Neural progenitor cell (in vitro differentiated cells): ENCODE results near the gene GPC4.

Experiments
- EZH2 ChIP-seq: fragments of 200-600 bp; sonication (generic); IDR thresholded peaks from 2 replicates; pipeline ENCODE4 v1.6.1; 2017; ENCODE audit warnings: antibody characterized with exemption, mild to moderate bottlenecking, moderate library complexity
- EZH2phosphoT487 ChIP-seq: fragments of 200-600 bp; sonication (generic); IDR thresholded peaks from 2 replicates; pipeline ENCODE4 v1.6.1; 2017; ENCODE audit warnings: antibody characterized with exemption
- TF ChIP-seq, protein P1 (sequence below): fragments of 200-600 bp; sonication (generic); IDR thresholded peaks from 2 replicates; pipeline ENCODE4 v1.5.1; 2017; ENCODE audit warnings: antibody characterized with exemption, mild to moderate bottlenecking

- TF ChIP-seq, protein P1, sequence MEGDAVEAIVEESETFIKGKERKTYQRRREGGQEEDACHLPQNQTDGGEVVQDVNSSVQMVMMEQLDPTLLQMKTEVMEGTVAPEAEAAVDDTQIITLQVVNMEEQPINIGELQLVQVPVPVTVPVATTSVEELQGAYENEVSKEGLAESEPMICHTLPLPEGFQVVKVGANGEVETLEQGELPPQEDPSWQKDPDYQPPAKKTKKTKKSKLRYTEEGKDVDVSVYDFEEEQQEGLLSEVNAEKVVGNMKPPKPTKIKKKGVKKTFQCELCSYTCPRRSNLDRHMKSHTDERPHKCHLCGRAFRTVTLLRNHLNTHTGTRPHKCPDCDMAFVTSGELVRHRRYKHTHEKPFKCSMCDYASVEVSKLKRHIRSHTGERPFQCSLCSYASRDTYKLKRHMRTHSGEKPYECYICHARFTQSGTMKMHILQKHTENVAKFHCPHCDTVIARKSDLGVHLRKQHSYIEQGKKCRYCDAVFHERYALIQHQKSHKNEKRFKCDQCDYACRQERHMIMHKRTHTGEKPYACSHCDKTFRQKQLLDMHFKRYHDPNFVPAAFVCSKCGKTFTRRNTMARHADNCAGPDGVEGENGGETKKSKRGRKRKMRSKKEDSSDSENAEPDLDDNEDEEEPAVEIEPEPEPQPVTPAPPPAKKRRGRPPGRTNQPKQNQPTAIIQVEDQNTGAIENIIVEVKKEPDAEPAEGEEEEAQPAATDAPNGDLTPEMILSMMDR = no peak
- TF ChIP-seq EZH2 (no peak), EZH2phosphoT487 (no peak)
Observed at GRCh38 chrX:133366735-133367134, 48.6 kb downstream of the GPC4 start.
